Myocyte (in vitro differentiated cells): ENCODE measurements around the gene PGLYRP4. TPM values are rescaled to one million over a fixed set of nuclear protein-coding genes. Genes with fewer than 3 reads are reported as not detected.
A peak's percentile ranks its signal among the peaks of the same experiment; 100 is the strongest.

Experiments
- DNase-seq: peaks from one replicate; pipeline ENCODE4 v3.0.0-alpha.2; 2012; ENCODE audit warnings: low read depth
- total RNA-seq: library from RNA; depleted of rRNA; stranded (reverse); fragments of >200 nt; gene quantifications from 2 replicates; pipeline ENCODE4 v1.2.3, GENCODE V29; 2014

Gene PGLYRP4
- total RNA-seq, 1 donor from 2014 or later: not detected

DNA sequence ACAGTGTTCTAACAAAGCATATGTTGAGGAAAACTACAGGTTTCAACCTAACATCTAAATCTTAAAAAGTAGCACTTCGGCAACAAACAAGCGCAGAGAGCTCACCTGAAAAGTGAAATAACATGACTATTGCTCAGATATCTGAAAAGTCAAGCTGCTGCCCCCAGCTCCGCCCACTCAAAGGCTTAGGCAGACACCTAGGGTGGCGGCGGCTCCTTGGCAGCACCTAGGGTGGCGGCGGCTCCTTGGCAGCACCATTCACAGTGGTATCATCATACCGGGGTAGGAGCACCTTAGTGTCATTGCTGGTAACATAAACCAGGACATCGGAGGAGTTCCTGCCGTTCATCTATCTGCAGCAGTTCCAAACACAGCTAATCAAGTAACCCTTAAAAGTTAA lies 30.9 kb upstream of the PGLYRP4 start:
- DNase-seq: no peak

DNA sequence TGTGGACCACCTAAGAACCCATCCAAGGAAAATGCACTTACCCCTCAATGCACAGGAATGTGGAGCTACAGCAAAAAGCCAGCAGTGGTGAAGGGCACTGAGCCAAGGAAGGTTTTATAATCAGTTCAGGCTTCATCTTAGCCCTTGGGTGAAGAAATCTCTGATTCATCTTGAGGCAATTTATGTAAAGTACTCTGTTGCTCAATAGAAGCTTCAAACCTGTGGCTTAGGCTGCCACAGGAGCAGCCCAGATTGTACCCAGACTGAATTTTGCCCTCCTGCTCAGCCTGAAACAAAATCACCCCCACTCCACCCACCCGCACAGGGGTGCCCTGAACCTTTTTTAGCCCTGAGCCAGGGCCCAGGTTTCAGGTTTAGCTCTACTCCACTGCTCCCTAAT lies 26.9 kb upstream of the PGLYRP4 start, which contains the start of gene S100A12:
S100A12 (minus strand) TSS at position 111 of the 400 bp plus-strand sequence. CDS start 1,029 bp downstream, outside the sequence.
- peak; percentile 11 for DNase-seq

DNA sequence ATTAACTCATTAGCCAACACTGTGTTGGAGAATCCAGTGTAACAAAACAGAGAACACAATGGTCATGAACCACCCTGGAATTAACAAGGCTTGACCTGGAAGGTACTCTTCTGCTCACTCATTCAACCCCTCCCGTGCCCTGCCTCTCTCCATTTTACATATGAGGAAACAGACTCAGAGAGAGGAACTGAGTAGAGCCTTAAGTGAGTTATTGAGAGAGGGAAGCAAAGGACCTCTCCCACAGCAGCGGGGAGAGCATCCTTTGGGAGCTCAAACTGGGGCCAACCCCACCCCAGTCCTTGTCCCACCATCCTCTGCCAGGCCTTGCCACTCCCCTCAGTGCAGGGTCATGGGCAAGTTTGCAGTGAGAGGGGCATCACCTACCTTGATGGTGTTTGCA lies 25.4 kb upstream of the PGLYRP4 start:
- no peak for DNase-seq

DNA sequence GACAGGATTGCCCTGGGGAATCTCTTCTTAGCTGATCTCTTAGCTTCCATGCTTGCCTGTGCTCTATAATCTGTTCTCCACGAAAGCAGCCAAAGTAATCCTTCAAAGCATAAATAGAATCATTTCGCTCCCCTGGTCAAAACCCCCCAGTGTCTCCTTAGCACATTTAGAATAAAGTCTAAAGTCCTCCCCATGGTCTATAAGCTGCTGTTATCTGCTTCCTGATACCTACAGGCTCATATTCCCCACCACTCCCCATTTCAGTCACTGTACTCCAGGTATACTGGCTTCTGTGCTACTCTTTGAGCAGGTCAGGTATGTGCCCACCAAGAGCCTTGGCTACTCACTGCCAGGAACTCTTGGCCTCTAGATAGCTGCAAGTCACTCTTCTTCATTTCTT lies 23.9 kb upstream of the PGLYRP4 start:
- DNase-seq: no peak

DNA sequence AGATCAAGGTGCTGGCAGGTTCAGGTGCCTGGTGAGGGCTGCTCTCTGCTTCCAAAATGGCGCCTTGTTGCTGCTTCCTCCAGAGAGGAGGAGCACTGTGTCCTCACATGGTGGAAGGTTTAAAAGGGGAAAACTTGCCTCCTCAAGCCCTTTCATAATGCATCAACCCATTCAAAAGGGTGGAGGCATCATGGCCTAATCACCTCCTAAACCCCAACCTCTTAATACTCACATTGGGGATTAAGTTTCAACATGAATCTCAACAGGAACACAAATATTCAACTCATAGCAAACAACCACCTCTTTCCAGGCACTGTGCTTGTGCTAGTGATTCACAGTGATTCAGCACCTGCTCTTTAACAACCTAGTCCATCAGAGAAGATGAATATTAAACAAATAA lies 22.6 kb upstream of the PGLYRP4 start:
- no peak for DNase-seq

DNA sequence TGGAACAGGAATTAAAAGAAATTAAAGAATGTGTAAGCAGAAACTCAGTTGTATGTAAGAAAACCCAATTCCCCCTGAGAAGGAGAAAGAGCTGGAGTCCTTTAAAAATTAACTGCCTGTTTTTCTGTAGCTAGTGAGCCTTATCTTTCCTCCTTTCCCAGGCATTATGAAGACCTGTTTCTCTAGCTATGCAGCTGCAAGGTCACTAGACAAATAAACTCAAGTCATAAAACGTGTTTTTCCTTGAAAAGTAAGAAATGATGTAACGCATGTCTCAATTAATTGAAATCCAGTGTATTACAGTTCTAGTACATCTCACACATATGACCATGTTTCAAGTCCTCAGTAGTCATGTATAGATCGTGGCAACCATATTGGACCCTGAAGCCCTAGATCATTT lies 21.5 kb upstream of the PGLYRP4 start:
- no peak for DNase-seq

DNA sequence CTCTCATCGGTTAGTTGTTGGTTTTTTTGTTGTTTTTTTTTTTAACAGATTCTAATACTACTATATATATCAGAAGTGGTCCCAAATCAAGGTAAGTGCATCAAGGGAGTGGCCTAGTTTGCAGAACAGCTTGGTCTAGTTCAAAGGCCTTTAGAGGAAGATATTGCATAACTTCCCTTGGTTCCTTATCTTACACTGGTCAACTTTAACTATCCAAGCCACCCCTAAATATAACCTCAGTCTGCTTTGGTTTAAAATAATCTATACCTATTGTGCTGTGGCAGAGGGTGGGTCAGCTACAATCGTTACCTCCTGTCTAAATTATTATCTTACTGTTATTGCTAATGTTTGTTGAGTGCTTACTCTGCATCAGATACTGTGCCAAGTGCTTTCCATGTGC lies 19.9 kb upstream of the PGLYRP4 start:
- no peak for DNase-seq

DNA sequence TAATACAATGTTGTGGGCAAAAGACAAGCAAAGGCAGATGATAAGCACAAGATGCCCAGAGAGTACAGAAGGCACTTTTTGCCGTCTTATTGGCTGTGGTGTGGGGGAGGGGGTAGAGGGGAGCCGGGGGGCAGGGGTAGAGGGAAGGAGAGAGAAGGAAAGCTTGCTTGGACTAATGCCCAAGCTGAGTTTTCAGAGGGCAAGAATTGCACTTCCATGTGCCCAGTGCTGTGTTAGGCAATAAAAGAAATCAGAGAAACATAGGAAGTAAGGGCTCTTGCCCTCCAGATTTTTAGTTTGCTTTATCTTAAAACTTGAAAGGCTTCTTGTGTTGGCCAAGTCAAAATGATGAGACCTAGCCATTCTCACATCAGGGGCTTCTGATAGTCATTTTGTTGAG lies 18.4 kb upstream of the PGLYRP4 start:
- DNase-seq: no peak

DNA sequence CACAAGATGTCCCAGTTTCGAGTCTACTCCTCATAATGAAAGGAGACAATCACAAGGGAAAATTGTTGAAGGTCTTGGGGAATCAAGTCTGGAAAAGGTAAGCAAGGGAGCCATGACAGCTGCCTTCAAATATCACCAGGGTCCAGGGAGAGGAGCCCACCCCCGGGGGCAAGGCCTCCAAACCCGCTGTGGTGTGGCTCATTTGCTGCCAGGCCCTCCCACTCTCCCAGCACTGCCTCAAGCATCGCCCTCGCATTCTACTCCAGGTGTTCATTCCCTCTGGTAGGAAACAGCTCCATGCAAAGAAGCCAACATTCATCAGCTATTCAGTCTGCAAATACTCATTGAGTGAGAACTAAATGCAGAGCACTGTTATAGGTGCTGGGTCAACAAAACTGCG lies 17.6 kb upstream of the PGLYRP4 start:
- no peak for DNase-seq

DNA sequence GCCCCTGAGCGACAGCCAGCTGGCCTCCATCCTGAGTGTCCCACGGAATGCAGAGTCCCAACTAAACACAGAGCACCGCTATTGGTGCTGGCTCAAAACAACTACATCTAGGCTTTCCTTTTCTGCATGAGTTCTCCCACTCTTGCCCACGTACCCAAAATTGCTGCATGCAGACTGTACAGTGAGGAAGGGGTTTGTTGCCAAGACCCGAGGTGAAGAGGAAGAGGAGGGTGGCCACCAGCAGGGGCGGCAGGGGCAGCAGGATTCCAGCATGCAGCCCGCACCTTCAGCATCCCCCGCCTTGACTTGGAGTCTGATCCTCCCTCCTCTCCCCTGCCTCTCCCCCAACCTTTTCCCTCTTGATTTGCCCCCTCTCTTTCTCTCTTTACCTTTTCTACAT lies 17.1 kb upstream of the PGLYRP4 start:
- no peak for DNase-seq

DNA sequence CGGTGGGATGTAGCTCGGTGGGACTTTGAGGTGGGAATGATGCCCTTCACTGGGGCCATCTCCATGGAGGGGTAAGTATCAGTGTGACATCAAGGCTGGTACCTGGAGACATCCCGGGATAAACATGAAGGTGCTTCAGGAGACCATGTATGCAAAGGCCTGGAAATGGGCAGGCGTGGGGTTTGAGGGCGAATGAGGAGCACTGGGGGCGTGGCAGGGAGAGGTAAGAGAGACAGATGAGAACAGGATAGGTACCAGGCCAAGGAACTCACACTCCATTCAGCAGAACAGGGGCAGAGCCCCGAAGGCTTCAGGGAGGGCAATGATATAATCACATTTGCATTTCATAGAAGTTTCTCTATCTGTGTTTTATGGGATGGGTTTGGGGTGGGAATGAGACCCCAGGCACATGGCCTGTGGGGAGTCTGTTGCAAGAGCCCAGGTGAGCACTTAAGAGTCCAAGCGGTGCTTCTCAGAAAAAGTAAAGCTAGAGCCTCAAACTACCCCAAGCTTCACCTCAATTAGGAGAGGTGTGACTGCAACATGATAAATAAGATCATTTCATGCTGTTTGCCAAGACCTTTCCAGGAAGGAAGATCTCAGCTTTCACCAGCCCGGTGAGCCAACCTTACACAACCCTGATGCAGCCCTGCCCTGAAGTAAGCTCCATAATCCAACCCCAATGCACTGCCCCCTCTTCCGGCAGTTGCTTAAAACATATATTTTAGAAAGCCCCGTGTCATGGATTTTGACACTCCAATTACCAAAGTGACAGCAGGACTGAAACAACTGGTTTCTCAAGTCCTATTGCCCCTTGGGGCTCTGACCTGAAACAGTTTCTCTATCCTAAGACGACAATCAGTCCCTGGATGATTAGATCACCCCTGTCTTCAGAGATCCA lies 16.4 kb upstream of the PGLYRP4 start:
- no peak for DNase-seq

DNA sequence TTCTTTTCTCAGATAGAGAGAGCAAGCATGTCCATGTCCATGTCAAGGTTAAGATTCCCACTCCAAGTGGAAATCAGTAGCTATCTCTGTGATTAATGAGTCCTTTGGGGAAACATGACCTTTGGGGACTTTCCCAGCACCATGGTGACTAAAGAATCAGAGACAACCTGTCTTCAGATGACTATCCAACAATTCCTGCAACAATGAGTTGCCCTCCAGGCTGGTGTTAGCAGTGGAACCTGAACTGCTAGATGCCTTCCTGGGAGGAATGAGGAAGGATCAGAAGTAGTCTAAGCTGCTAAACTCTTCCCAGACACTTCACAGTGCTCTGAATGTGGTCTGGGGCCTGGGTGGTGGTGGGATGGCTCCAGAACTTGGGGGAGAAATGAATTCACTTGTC lies 15.5 kb upstream of the PGLYRP4 start:
- DNase-seq: no peak

DNA sequence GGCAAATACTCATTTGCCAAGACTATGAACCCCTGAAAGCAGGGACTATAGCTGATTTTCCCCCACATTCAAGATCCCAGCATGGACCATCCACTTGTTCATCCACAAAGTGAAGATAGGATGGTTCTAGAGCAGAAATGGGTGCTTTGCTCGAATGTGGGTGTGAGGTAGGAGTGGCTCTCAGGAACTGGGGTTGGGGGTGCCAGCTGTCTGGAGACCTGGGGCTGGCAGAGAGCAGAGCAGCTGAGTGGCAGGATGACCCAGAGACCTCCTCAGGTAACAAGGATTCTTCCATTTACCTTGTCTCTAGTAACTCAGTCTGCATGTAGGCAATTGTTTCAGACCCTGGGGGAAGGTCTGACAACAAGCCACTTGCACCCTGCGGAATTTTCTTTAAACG lies 15.0 kb upstream of the PGLYRP4 start:
- DNase-seq: no peak

DNA sequence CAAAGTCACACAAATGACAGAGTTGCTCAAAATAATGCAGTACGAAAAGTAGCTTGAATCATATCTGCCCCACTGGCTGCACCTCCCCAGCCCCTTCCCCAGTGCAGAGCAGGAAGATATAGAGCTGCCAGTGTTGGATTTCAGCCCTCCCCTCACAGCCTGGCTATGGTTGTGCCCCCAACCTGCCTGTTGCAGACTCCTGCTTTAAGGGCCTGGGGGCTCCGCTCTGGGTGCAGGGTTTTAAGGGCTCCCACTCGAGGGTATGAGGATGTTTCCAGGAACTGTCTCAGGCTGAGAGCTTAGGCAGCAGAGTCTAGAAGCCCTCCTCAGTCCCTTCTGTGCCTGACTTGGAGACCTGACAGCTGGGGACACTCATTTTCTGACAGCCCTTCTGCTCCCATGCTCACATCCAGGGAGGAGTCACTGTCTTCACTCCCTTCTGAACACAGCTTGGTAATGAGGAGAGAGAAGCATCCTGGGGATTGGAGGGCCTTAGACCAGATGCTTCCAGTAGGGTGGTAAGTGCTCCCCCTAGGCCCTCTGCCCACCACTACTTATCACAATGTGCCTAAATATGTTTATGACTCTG lies 13.6 kb upstream of the PGLYRP4 start:
- no peak for DNase-seq

DNA sequence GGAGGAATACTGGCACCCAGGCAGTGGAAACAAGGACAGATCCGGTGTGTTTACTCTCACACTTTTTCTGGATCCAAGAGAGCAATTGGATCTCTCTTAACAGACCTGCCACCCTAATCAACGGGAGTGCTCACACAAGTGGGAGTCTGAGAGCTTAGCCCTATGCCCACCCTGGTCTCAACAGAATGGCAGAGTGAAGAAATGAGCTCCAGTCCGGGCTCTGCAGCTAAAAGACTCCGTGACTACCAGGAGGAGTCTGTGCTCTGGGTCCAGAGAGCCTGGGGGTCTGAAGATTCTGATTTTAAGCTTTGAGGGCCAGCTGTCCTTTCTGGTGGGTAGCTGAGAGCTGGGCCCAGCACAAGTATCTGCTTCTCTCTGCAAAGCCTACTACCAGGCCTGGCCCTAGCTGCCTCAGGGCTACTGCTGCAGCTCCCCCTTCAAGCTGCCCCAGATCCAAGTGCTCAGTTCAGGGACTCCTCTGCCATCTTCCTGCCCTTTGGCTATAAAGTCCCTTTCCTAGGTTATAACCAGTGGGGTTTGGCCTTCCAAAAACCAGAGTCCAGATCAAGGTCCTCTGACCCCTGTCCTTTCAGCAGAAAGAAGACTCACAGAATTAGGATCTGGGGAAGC lies 13.0 kb upstream of the PGLYRP4 start:
- no peak for DNase-seq

DNA sequence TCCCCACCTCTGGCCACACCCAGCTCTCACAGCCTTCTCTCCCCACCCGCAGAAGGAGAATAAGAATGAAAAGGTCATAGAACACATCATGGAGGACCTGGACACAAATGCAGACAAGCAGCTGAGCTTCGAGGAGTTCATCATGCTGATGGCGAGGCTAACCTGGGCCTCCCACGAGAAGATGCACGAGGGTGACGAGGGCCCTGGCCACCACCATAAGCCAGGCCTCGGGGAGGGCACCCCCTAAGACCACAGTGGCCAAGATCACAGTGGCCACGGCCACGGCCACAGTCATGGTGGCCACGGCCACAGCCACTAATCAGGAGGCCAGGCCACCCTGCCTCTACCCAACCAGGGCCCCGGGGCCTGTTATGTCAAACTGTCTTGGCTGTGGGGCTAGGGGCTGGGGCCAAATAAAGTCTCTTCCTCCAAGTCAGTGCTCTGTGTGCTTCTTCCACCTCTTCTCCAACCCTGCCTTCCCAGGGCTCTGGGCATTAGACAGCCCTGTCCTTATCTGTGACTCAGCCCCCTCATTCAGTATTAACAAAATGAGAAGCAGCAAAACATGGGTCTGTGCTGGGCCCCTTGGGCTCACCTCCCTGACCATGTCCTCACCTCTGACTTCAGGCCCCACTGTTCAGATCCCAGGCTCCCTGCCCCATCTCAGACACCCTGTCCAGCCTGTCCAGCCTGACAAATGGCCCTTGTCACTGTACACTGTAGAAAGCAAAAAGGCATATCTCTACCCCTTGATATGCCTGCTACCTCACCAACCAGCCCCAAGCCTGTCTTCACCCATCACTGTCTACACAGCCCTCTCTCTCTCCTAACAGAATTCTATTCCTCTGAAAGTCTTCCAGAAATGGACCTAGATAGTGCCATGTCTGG lies 12.2 kb upstream of the PGLYRP4 start:
- no peak for DNase-seq

DNA sequence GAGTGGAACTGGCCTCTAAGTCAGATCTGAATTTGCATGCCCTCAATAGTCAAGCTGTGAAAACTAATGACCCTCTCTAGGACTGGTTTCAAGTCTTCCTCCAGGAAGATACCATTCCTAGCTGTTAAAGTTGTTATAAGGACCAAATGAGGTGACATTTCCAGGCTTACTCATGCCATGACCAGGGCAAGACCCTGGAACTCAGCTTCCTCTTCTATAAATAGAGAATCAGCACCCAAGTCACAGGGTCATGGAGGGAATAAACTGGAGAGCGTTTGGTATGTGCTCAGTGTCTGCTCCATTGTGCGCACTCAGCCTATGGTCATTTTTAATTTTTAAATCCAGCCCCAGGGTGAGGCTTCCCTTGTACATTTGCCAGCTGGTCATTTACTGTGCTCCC lies 11.5 kb upstream of the PGLYRP4 start:
- no peak for DNase-seq

DNA sequence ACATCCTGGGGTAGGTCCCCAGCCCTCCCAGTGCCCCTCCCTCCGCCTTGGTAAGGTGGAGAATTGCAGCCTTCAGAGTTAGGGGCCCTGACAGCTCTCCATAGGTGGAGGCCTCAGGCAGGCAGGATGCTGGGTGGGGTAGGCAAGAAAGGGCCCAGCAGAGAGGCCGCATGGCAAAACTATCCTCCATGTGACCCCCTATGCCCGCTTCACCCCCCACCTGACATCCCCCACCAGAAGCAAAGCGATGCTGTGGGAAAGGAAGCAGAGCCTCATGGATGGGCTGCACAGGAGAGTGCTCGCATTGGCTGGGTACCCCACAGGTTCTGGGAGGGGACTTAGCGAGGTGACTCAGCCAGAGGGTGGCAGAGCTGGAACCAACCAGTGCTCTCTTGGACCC lies 10.6 kb upstream of the PGLYRP4 start:
- no peak for DNase-seq

DNA sequence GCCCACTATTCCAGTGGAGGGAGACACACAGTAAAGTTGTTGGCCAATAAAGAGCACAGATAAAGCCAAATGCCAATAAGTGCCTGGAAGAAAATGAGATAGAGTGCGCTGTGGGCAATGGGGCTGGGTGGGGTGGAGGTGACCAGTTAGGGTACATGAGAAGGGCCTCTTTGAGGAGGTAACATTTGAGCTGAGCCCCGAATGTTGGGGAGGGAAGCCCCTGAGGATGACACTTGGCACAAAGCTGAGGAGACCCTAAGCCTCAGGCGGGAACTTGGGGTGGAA lies 10.0 kb upstream of the PGLYRP4 start:
- no peak for DNase-seq

DNA sequence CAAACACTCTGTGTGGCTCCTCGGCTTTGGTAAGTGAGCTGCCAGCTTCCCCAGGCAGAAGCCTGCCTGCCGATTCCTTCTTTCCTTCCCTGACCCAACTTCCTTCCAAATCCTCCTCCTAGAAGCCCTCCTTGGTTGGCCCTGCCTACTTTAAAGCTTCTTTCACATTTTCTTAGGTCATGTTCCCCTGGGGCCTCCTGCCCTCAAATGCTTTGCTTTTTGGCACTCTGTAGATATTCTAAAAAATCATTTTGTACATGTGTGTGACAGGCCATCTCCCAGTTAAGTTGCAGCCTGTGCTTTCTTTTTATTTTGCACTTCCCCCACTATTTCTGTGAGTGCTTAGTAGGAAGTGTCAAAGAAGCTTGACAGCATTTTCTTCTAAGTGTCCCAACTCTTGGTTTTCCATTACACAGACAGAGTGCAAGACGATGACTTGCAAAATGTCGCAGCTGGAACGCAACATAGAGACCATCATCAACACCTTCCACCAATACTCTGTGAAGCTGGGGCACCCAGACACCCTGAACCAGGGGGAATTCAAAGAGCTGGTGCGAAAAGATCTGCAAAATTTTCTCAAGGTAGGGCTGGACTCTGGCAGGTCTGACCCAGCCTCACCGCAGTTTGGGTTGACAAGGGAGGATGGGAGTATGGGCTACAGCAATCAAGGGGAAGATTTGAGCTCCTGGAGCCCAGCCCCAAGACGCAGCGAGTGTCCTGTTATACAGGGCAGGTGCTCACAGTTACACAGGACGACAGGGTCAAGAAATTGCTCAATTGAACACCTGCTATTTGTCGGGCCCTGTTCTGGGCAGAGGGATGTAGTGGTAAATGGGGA lies 9.4 kb upstream of the PGLYRP4 start, which contains the start of gene S100A9:
S100A9 (plus strand) TSS at position 2 of the 838 bp plus-strand sequence; CDS start at position 432, 430 bp downstream.
- no peak for DNase-seq
